Muscle layer of colon (tissue), 2 donors: ENCODE data around the gene FAM184B.

Experiments used
- H3K27ac ChIP-seq: one replicate; pipeline ENCODE4 v1.7.0; 2013; ENCODE audit warnings: low read depth, mild to moderate bottlenecking, low read length, moderate library complexity
- H3K27me3 ChIP-seq, 2 donors: one replicate each; pipeline ENCODE4 v1.7.0; 2013; ENCODE audit warnings: low read length in 2 of 2, mild to moderate bottlenecking in 2 of 2; ENCODE audit not compliant: insufficient read depth in 2 of 2, control insufficient read depth in 1 of 2
- H3K36me3 ChIP-seq: one replicate; pipeline ENCODE4 v1.7.0; 2013; ENCODE audit warnings: mild to moderate bottlenecking, low read length; ENCODE audit not compliant: insufficient read depth
- H3K4me1 ChIP-seq: one replicate; pipeline ENCODE4 v1.7.0; 2013; ENCODE audit warnings: mild to moderate bottlenecking, low read length; ENCODE audit not compliant: insufficient read depth
- H3K4me3 ChIP-seq, 2 donors: one replicate each; pipeline ENCODE4 v1.7.0; 2013; ENCODE audit warnings: low read length in 2 of 2, low read depth in 1 of 2, mild to moderate bottlenecking in 1 of 2, moderate library complexity in 1 of 2
- H3K9ac ChIP-seq: one replicate; pipeline ENCODE4 v1.7.0; 2013; ENCODE audit warnings: low read length
- H3K9me3 ChIP-seq: one replicate; pipeline ENCODE4 v1.7.0; 2013; ENCODE audit warnings: mild to moderate bottlenecking, low read length
- donor health status: abdominal sarcoma.
- donor health status: Adenocarcinoma of cecum.

FAM184B gene

DNA sequence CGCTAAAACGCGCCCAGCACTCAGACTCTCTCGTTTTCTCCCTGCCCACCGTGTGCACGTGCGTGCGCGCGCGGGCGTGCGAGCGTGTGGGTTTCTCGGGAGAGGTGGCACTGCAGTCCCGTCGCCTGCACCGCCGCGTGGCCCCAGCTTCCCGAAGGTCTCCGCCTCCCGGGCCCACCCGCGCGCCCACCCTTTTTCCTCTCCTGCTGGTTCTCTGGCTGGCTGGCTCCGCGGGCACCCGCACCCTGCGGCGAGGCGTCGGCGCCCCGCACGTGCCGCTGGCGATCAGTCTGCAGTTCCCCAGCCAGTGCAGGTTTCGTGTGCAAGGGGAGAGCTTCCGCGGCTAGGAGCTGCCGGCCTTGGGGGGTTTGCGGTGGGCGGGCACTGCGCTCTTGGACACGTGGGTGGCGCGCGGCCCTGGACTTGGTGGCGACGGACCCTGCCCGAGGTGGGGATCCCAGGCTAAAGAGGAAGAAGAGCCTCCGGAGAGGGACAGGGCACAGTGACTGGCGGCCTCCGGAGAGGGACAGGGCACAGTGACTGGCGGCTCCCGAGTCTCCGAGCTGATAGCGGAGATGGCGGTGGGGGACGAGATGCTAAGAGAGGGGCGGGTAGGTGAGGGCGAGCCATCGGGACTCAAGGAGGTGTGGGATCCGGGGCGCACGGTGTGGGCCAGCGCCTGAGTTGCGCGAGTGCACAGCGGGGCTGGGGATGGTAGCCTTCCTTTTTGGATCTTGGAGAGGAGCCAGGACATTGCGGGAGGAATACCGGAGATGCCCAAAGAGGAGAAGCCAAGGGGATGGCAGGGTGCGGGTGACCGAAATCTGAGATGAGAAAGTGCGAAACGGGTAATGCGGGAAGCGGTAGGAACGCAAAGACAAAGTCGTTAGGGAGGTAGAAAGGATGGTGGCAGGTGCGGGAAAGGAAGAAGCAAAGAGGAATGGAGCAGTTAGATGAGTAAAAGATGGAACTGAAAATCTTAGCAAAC lies at the start of gene FAM184B:
Gene FAM184B, minus strand, starts transcription at position 322 of the 988 bp plus-strand sequence. CDS start 322 bp downstream, outside the sequence.
- Histone ChIP-seq H3K9ac (no peak within 1 kb of the TSS), H3K27me3 (peaks cover 11 to 20% of the 10 kb centered on the region in 2 donors), H3K4me3 (peak within 1 kb of the TSS; percentile 50), H3K9me3 (no peaks in the 10 kb centered on the region), H3K27ac (no peak within 1 kb of the TSS), H3K36me3 (no peaks in the 10 kb centered on the region), H3K4me1 (peaks cover 7% of the 10 kb centered on the region)

DNA sequence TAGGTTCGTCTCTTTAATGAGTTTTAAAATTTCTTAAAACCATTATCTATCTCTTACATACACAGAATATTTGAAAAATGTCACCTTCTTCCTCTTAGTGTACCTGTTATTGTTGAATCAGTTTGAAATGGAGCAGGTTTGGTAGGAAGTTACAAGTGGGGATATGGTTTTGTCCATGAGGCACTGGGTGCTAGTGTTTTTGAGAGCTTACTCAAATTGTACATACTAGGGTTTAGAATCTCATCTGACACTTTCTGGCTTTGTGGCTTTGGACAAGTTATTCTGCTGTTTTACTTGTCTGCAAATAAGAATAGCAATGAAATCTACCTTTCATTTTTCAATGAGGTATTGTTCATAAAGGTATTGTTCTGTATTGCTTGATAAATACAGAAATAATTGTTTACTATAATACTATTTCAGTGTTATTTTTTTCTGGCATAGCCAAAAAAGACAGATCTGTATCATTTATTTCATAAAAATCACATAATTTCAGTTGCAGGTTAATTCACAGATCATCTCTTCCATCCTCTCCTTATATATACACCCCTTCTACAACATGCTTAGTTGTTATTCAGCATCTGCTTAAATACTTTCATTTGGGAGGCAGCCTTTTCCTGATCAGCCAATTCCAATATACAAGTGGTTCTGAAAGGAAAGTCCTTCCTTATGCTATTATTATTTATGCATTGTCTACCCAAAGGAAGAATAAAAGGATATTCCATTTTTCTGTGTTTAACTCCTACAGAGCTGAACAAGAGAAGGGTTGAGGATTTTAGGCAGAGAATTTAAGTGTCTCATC lies 42.6 kb upstream of the FAM184B start:
- Histone ChIP-seq H3K4me3 (no peak overlapping the region), H3K27ac (no peak overlapping the region), H3K9me3 (no peaks in the 10 kb centered on the region), H3K9ac (no peak overlapping the region), H3K27me3 (no peaks in the 10 kb centered on the region), H3K36me3 (no peaks in the 10 kb centered on the region), H3K4me1 (no peaks in the 10 kb centered on the region)

DNA sequence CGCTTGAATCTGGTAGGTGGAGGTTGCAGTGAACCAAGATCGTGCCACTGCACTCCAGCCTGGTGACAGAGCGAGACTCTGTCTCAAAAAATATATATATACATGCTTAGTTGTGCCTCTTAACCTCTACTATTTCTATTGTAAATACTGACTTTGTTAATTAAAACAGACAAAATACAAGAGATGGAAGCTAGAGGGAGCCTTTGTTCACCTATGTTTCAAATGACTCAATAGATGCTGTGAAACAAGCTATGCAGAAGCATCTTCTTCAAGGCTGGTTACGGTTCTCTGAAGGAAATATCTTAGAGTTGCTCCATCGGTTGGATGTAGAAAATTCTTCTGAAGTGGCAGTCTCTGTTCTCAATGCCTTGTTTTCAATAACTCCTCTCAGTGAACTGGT lies 35.6 kb upstream of the FAM184B start:
- H3K9me3 ChIP-seq: no peaks in the 10 kb centered on the region
- H3K9ac ChIP-seq: no peak overlapping the region
- H3K36me3 ChIP-seq: no peaks in the 10 kb centered on the region
- no peaks in the 10 kb centered on the region for H3K27me3 ChIP-seq
- H3K4me3 ChIP-seq: no peak overlapping the region
- no peaks in the 10 kb centered on the region for H3K4me1 ChIP-seq
- H3K27ac ChIP-seq: no peak overlapping the region

DNA sequence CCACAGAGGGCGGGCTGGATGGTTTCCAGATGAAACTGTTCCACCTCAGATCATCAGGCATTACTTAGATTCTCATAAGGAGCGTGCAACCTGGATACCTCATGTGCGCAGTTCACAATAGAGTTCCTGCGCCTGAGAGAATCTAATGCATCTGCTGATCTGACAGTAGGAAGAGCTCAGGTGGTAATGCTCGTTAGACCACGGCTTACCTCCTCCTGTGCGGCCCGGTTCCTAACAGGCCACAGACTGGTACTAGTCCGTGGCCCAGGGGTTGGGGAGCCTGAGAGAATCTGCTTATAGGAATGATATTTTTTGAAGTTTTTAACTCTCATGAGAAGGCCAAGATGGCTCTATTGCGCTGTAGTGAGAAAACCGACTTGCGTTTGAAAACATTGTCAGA lies 34.7 kb upstream of the FAM184B start:
- Histone ChIP-seq H3K36me3 (no peaks in the 10 kb centered on the region), H3K4me1 (no peaks in the 10 kb centered on the region), H3K27me3 (no peaks in the 10 kb centered on the region), H3K27ac (no peak overlapping the region), H3K9ac (no peak overlapping the region), H3K9me3 (no peaks in the 10 kb centered on the region), H3K4me3 (no peak overlapping the region)

DNA sequence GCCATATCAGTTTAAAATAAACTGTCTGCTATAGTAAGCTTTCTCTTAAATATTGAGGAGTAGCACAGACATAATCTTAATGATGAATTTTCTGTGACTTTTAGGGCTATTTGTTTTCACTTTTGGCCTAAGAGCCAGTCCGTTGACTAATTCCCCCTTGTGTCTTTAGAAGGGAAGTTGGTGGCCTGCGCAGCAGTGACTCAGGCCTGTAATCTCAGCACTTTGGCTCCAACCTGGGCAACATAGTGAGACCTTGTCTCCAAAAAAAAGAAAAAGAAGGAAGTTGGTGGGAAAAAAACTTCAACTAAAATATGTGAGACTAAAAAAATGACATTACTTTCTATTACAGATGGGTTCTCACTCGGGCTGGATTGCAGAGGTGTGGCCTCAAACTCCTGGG lies 32.7 kb upstream of the FAM184B start:
- no peak overlapping the region for H3K27ac ChIP-seq
- H3K4me1 ChIP-seq: peaks cover 6% of the 10 kb centered on the region
- H3K36me3 ChIP-seq: no peaks in the 10 kb centered on the region
- H3K9ac ChIP-seq: no peak overlapping the region
- no peaks in the 10 kb centered on the region for H3K9me3 ChIP-seq
- no peak overlapping the region for H3K4me3 ChIP-seq
- H3K27me3 ChIP-seq: no peaks in the 10 kb centered on the region

DNA sequence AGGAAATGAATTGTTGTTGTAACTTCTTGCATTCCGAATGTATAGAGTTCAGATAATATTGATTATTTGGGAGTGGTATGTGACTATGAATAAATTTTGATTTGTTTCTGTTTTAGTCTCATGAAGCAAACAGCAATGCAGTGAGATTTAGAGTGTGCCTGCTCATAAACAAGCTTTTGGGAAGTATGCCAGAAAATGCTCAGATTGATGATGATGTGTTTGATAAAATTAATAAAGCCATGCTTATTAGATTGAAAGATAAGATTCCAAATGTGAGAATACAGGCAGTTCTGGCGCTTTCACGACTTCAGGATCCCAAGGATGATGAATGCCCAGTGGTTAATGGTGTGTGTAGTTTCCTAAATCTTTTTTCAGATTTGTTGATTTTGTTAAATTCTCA lies 31.4 kb upstream of the FAM184B start:
- Histone ChIP-seq H3K4me1 (peaks cover 19% of the 10 kb centered on the region), H3K27me3 (no peaks in the 10 kb centered on the region), H3K36me3 (no peaks in the 10 kb centered on the region), H3K9ac (no peak overlapping the region), H3K4me3 (no peak overlapping the region), H3K27ac (no peak overlapping the region), H3K9me3 (no peaks in the 10 kb centered on the region)

DNA sequence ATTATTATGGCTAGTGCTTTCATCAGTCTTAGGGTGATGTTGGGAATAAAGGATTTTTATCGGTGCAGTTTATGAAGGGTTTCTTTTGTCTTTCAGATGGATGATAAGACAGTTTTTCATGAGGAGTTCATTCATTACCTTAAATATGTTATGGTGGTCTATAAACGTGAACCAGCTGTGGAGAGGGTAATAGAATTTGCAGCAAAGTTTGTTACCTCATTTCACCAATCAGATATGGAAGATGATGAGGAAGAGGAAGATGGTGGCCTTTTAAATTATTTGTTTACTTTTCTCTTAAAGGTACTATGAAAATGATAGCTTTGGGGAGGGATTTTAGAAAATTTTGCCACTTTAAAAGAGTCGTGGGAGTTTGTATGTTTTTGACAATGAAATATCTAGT lies 30.7 kb upstream of the FAM184B start:
- no peak overlapping the region for H3K4me3 ChIP-seq
- H3K27ac ChIP-seq: no peak overlapping the region
- H3K27me3 ChIP-seq: no peaks in the 10 kb centered on the region
- H3K36me3 ChIP-seq: no peaks in the 10 kb centered on the region
- no peak overlapping the region for H3K9ac ChIP-seq
- H3K4me1 ChIP-seq: peaks cover 26% of the 10 kb centered on the region
- H3K9me3 ChIP-seq: no peaks in the 10 kb centered on the region

DNA sequence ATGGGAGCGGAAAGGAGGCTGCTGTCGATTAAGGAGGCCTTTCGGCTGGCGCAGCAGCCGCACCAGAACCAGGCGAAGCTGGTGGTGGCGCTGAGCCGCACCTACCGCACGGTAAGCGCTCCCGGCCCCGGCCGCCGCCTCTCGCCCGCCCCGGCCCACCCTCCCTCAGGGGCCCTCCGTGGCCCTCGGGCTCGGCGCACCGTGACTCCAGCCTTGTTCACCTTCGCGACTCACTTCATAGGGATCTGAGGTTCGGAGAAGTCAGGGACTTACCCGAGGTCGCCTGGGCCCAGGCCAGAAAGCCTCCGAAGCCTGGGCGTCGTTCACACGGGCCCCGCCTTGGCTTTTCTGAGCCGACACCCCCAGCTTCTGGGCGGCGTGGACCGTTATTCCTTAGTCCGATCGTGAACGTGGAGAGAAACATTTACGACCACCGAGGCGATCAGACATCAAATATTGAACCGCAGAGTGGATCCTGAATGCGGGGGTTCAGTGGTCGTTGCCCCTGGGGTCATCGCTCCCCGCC lies 29.7 kb upstream of the FAM184B start:
- peak overlapping the region; percentile 44 to 59 for H3K4me3 ChIP-seq
- no peak overlapping the region for H3K9ac ChIP-seq
- peaks cover 34% of the 10 kb centered on the region for H3K4me1 ChIP-seq
- no peak overlapping the region for H3K27ac ChIP-seq
- H3K9me3 ChIP-seq: no peaks in the 10 kb centered on the region
- no peaks in the 10 kb centered on the region for H3K27me3 ChIP-seq
- H3K36me3 ChIP-seq: no peaks in the 10 kb centered on the region

DNA sequence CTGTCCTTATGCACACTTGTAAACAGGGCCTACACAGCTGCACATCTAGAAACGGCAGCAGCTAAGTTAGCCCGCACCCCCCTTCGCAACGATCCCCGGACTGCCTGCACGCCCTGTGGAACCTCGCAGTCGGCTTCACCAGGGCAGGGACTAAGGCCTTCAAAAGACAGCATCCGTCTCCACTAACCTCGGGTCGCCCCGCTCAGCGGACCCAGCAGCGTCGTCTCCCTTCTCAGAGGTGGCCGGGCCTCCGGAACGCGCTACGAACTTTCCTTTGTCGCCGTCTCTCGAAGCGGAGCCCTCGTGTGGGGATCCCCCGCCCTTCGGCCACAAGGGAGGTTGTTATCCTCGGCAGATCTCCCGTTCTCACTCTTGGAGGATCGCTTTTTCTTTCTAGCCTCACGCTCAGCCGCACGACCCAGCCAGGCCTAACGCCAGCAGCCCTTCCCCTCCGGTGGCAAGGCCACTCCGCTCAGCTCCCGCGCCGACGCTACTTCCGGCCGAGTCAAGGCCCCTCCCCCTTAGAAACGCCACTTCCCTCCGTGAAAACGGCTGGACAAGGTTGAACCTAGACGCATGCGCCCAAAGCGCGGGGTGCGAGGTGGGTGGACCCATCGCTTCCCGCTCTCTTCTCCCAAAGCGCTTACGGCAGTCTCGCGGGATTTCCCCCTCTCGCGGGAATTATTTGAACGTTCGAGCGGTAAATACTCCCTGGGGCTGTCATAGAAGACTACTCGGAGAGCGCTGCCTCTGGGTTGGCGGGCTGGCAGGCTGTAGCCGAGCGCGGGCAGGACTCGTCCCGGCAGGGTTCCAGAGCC lies 29.0 kb upstream of the FAM184B start, which contains the start of the genes DCAF16 and NCAPG:
Gene DCAF16, minus strand, starts transcription at position 498 of the 818 bp plus-strand sequence. CDS start 6,616 bp downstream, outside the sequence.
Gene NCAPG, plus strand, starts transcription at position 720 of the 818 bp plus-strand sequence. CDS start 99 bp downstream, outside the sequence.
- Histone ChIP-seq H3K9ac (peak within 1 kb of the TSS; percentile 85), H3K4me1 (peaks cover 35% of the 10 kb centered on the region), H3K27ac (peak within 1 kb of the TSS; percentile 94), H3K9me3 (no peaks in the 10 kb centered on the region), H3K36me3 (no peaks in the 10 kb centered on the region), H3K4me3 (peak within 1 kb of the TSS; percentile 82 to 84), H3K27me3 (no peaks in the 10 kb centered on the region)

DNA sequence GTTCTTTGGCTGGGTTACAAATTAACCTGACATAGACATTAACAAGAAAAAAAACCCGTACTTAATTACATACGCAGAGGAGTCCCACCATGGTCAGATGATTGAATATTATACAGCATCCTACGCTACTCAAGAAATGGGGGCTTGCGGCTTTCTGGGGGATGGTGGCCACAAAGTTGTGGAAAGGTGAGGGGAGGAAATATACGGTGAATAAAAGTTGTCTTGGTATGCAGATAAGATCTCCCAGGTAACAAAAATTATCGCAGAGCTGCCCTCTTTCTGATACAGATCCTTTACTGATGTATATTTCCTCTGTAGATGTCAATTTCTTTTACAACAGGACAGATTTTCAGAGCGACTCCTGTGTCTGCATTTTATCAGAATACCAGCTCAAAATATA lies 28.2 kb upstream of the FAM184B start:
- Histone ChIP-seq H3K9me3 (no peaks in the 10 kb centered on the region), H3K9ac (peak overlapping the region; percentile 85), H3K27ac (peak overlapping the region; percentile 94), H3K4me3 (peak overlapping the region; percentile 82 to 84), H3K27me3 (no peaks in the 10 kb centered on the region), H3K36me3 (peaks cover under 1% of the 10 kb centered on the region), H3K4me1 (peaks cover 35% of the 10 kb centered on the region)
